SU-DHL-6 (cell line): ENCODE data around the gene RCC1.
"Not testable (repeated sequence)": the region's sequence is repeated elsewhere in the genome, so short reads cannot be mapped to it uniquely, and the experiment has no call there.

Source experiments
- H2AFZ ChIP-seq: fragments of 200-600 bp; sonication (generic); 2 replicates; pipeline ENCODE4 v1.6.1; 2014; ENCODE audit warnings: low read depth, mild to moderate bottlenecking, moderate library complexity, mixed read lengths, antibody characterized with exemption, low read length; ENCODE audit not compliant: severe bottlenecking
- H3F3A ChIP-seq: fragments of 200-600 bp; shearing (Covaris generic); 2 replicates; pipeline ENCODE4 v1.6.0; 2016; ENCODE audit warnings: antibody characterized with exemption, mild to moderate bottlenecking; ENCODE audit not compliant: insufficient read depth
- H3K27ac ChIP-seq: fragments of 200-600 bp; sonication (generic); 2 replicates; pipeline ENCODE4 v1.5.1; 2016; ENCODE audit warnings: low read depth, mild to moderate bottlenecking, low read length, moderate library complexity, mixed read lengths
- H3K27me3 ChIP-seq: fragments of 200-600 bp; sonication (generic), shearing (Covaris generic); 2 replicates; pipeline ENCODE4 v1.6.0; 2014; ENCODE audit warnings: mild to moderate bottlenecking, low read length
- H3K36me3 ChIP-seq: fragments of 200-600 bp; sonication (generic); 2 replicates; pipeline ENCODE4 v1.6.1; 2014; ENCODE audit warnings: mild to moderate bottlenecking, low read length, mixed read lengths
- H3K4me2 ChIP-seq: fragments of 300-600, 200-600 bp; shearing (Covaris generic), sonication (generic); 2 replicates; pipeline ENCODE4 v1.6.0; 2014; ENCODE audit warnings: low read length, low read depth, mild to moderate bottlenecking; ENCODE audit not compliant: poor library complexity, severe bottlenecking
- H3K4me3 ChIP-seq: fragments of 200-600 bp; sonication (generic); 2 replicates; pipeline ENCODE4 v1.5.1; 2014; ENCODE audit warnings: antibody characterized with exemption, low read length, mild to moderate bottlenecking, mixed read lengths; ENCODE audit not compliant: insufficient read depth, poor library complexity, severe bottlenecking
- H3K79me2 ChIP-seq: fragments of 200-600 bp; sonication (generic); 2 replicates; pipeline ENCODE4 v1.6.1; 2014; ENCODE audit warnings: mild to moderate bottlenecking, low read length, moderate library complexity; ENCODE audit not compliant: insufficient read depth
- H3K9ac ChIP-seq: fragments of 200-600 bp; sonication (generic); 2 replicates; pipeline ENCODE4 v1.7.0; 2014; ENCODE audit warnings: mild to moderate bottlenecking, low read length
- H3K9me2 ChIP-seq: fragments of 200-600 bp; sonication (generic); replicated peaks from 2 replicates; pipeline ENCODE4 v1.6.1; 2014; ENCODE audit warnings: low read length; ENCODE audit not compliant: insufficient read depth
- H3K9me3 ChIP-seq: fragments of 200-600 bp; sonication (generic); 2 replicates; pipeline ENCODE4 v1.6.1; 2014; ENCODE audit warnings: low read length, mixed read lengths; ENCODE audit not compliant: insufficient read depth
- H4K20me1 ChIP-seq: fragments of 200-600 bp; sonication (generic); 2 replicates; pipeline ENCODE4 v1.6.1; 2014; ENCODE audit warnings: low read depth, mild to moderate bottlenecking, antibody characterized with exemption, low read length, moderate library complexity, mixed read lengths
- CTCF ChIP-seq: fragments of 200-600 bp; sonication (generic); IDR thresholded peaks from one replicate; pipeline ENCODE4 v1.5.1; 2017; ENCODE audit warnings: antibody characterized with exemption, mild to moderate bottlenecking, low read length, moderate library complexity; ENCODE audit not compliant: insufficient read depth, poor library complexity, severe bottlenecking
- EZH2phosphoT487 ChIP-seq: fragments of 200-600 bp; sonication (generic), shearing (Covaris generic); conservative IDR thresholded peaks from 2 replicates; pipeline ENCODE4 v1.6.1; 2018; ENCODE audit warnings: mild to moderate bottlenecking, antibody characterized with exemption, low read length, moderate library complexity, mixed read lengths

Gene RCC1

GRCh38 chr1:28458237-28459228, 47.3 kb upstream of the RCC1 start:
- H3K4me3 ChIP-seq, result no peak overlapping the region
- H3K36me3 ChIP-seq, result peaks cover 5% of the 10 kb centered on the region; the same call in 1 of the 2 replicates
- TF ChIP-seq CTCF (no peak), EZH2phosphoT487 (no peak)

GRCh38 chr1:28466226-28466778, 39.5 kb upstream of the RCC1 start:
- no peaks in the 10 kb centered on the region for H3K9me3 ChIP-seq
- H3K27ac ChIP-seq, result no peak overlapping the region
- no peaks in the 10 kb centered on the region for H3K79me2 ChIP-seq
- TF ChIP-seq CTCF (no peak), EZH2phosphoT487 (no peak)
- no peaks in the 10 kb centered on the region for H3K9me2 ChIP-seq
- H3K9ac ChIP-seq, result no peak overlapping the region
- 0 out of 2 replicates have a peak, but pooled peaks cover 3% of the 10 kb centered on the region for H3F3A ChIP-seq
- H3K4me2 ChIP-seq, result no peak overlapping the region
- no peak overlapping the region for H3K4me3 ChIP-seq
- H3K27me3 ChIP-seq, result no peaks in the 10 kb centered on the region
- peaks cover 4% of the 10 kb centered on the region; the same call in 1 of the 2 replicates for H3K36me3 ChIP-seq
- no peaks in the 10 kb centered on the region for H4K20me1 ChIP-seq
- H2AFZ ChIP-seq, result no peak overlapping the region

More at GRCh38 chr1:28458237-28459228, 47.3 kb upstream of the RCC1 start:
- H3K4me2 ChIP-seq, result no peak overlapping the region
- H4K20me1 ChIP-seq, result no peaks in the 10 kb centered on the region
- no peak overlapping the region for H3K27ac ChIP-seq
- no peak overlapping the region for H3K9ac ChIP-seq
- no peaks in the 10 kb centered on the region for H3K9me3 ChIP-seq
- H3K9me2 ChIP-seq, result no peaks in the 10 kb centered on the region
- no peaks in the 10 kb centered on the region for H3K27me3 ChIP-seq
- H3K79me2 ChIP-seq, result no peaks in the 10 kb centered on the region
- H2AFZ ChIP-seq, result no peak overlapping the region
- H3F3A ChIP-seq, result no peaks in the 10 kb centered on the region

GRCh38 chr1:28470146-28470545, 35.7 kb upstream of the RCC1 start:
- Histone ChIP-seq H4K20me1 (no peaks in the 10 kb centered on the region), H3K9me3 (no peaks in the 10 kb centered on the region), H3K79me2 (no peaks in the 10 kb centered on the region), H3F3A (peaks cover 3% of the 10 kb centered on the region; the same call in 1 of the 2 replicates), H3K4me3 (no peak overlapping the region), H3K36me3 (peaks cover 4% of the 10 kb centered on the region; the same call in 1 of the 2 replicates), H2AFZ (no peak overlapping the region), H3K27me3 (no peaks in the 10 kb centered on the region), H3K27ac (no peak overlapping the region), H3K4me2 (no peak overlapping the region), H3K9me2 (no peaks in the 10 kb centered on the region), H3K9ac (no peak overlapping the region)
- no peak for TF ChIP-seq CTCF
- TF ChIP-seq EZH2phosphoT487, result no peak

GRCh38 chr1:28479497-28479896, 26.3 kb upstream of the RCC1 start:
- not testable (repeated sequence) for H3K9me2 ChIP-seq, H3F3A ChIP-seq, H3K79me2 ChIP-seq, H3K36me3 ChIP-seq, H2AFZ ChIP-seq, H3K4me3 ChIP-seq, H3K9ac ChIP-seq, H3K4me2 ChIP-seq, H3K27ac ChIP-seq, H3K27me3 ChIP-seq, H3K9me3 ChIP-seq, H4K20me1 ChIP-seq
